Activated T-cell treated with anti-CD3 and anti-CD28 coated beads, Interleukin-2, amount 50 U/mL, for 24 hours (primary cell): ENCODE results near the gene CFB.
"Not testable (repeated sequence)": the region's sequence is repeated elsewhere in the genome, so short reads cannot be mapped to it uniquely, and the experiment has no call there.

Experiments used
- DNase-seq: peaks from one replicate; pipeline ENCODE4 v3.0.0-alpha.2; 2020
- H3K27ac Mint-ChIP-seq: 2 replicates; pipeline ENCODE4 v1.8.0; 2020; ENCODE audit warnings: mild to moderate bottlenecking, mixed read lengths
- H3K27me3 Mint-ChIP-seq: 2 replicates; pipeline ENCODE4 v1.8.0; 2020; ENCODE audit warnings: mixed read lengths
- H3K36me3 Mint-ChIP-seq: 2 replicates; pipeline ENCODE4 v1.8.0; 2020; ENCODE audit warnings: low read depth, mixed read lengths
- H3K4me1 Mint-ChIP-seq: 2 replicates; pipeline ENCODE4 v1.8.0; 2020; ENCODE audit warnings: low read depth, mixed read lengths
- H3K4me3 Mint-ChIP-seq: 2 replicates; pipeline ENCODE4 v1.8.0; 2020; ENCODE audit warnings: mild to moderate bottlenecking, moderate library complexity, mixed read lengths
- H3K9me3 Mint-ChIP-seq: 2 replicates; pipeline ENCODE4 v1.8.0; 2020; ENCODE audit warnings: mixed read lengths

CFB gene

DNA sequence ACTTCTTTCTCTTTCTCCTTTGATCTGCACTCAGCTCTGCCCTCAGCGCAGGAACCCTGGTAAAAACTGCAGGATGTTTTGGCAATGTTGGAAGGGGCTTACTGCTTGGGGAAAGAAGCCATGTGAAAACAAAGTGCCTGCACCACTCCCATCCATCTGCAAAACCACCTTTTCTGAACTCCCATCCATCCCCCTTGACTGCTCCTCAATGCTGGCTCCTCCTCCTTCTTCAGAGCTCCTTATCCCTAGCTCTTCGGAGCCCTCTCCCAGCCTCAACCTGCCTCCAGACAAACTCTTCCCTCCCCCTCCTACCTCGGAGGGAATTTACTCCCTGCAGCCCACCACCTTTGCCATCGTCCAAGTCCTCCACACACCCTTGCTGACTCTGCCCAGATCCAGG is 39.8 kb upstream of the CFB start:
- Mint-ChIP-seq H3K27me3 (peaks cover 9% of the 10 kb centered on the region), H3K36me3 (no peaks in the 10 kb centered on the region), H3K4me3 (no peak overlapping the region), H3K9me3 (no peaks in the 10 kb centered on the region), H3K27ac (no peak overlapping the region), H3K4me1 (peaks cover 31% of the 10 kb centered on the region)
- DNase-seq: no peak

DNA sequence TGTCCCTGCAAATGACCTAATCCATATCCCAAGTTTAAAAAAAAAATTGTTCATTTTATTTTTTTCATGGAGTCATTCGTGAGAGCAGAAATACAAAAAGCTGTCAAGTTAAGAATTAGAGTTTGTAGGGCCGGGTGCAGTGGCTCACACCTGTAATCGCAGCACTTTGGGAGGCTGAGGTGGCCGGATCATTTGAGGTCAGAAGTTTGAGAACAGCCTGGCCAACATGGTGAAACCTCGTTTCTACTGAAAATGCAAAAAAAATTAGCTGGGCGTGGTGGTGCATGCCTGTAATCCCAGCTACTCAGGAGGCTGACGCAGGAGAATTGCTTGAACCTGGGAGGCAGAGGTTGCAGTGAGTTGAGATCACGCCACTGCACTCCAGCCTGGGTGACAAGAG is 39.2 kb upstream of the CFB start:
- not testable (repeated sequence) for H3K4me3 Mint-ChIP-seq, H3K27me3 Mint-ChIP-seq

DNA sequence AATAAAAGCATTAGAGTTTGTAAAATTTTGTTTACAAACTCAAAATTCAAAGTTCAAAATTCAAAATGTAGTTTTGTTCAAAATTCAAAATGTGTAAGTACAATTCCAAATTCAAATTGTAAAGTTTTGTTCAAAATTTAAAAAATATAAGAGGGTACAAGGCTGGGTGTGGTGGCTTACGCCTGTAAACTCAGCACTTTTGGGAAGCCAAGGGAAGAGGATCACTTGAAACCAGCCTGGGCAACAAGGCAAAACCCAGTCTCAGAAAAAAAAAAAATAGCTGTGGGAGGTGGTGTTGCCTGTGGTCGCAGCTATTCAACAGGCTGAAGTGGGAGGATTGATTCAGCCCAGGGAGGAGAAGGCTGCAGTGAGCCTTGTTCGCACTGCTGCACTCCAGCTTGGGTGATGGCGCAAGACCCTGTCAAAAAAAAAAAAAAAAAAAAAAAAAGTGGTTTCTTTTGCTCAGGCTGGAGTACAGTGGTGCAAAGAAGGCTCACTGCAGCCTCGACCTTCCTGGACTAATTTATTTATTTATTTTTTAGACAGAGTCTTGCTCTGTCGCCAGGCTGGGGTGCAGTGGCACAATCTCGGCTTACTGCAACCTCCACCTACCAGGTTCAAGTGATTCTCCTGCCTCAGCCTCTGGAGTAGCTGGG is 38.6 kb upstream of the CFB start:
- Mint-ChIP-seq H3K27me3 (peaks cover 13% of the 10 kb centered on the region), H3K36me3 (no peaks in the 10 kb centered on the region), H3K9me3 (no peaks in the 10 kb centered on the region), H3K4me1 (peaks cover 36% of the 10 kb centered on the region), H3K27ac (no peak overlapping the region), H3K4me3 (no peak overlapping the region)
- no peak for DNase-seq

More for the DNA sequence above, 39.2 kb upstream of the CFB start:
- not testable (repeated sequence) for H3K36me3 Mint-ChIP-seq, DNase-seq, H3K9me3 Mint-ChIP-seq, H3K27ac Mint-ChIP-seq
- H3K4me1 Mint-ChIP-seq: peaks cover 32% of the 10 kb centered on the region

- H3K36me3 Mint-ChIP-seq, H3K27ac Mint-ChIP-seq, H3K9me3 Mint-ChIP-seq, H3K4me3 Mint-ChIP-seq, DNase-seq: not testable (repeated sequence)
- Mint-ChIP-seq H3K4me1 (peaks cover 29% of the 10 kb centered on the region), H3K27me3 (peaks cover 15% of the 10 kb centered on the region)
Observed at GRCh38 chr6:31908255-31908654, 37.6 kb upstream of the CFB start.

- DNase-seq: no peak
- Mint-ChIP-seq H3K4me3 (no peak overlapping the region), H3K9me3 (no peaks in the 10 kb centered on the region), H3K4me1 (peaks cover 29% of the 10 kb centered on the region), H3K27me3 (peaks cover 15% of the 10 kb centered on the region), H3K27ac (no peak overlapping the region), H3K36me3 (no peaks in the 10 kb centered on the region)
Observed at GRCh38 chr6:31908791-31909190, 37.1 kb upstream of the CFB start.

GRCh38 chr6:31909298-31909697 is 36.6 kb upstream of the CFB start:
- not testable (repeated sequence) for H3K4me3 Mint-ChIP-seq, H3K36me3 Mint-ChIP-seq, H3K9me3 Mint-ChIP-seq, DNase-seq, H3K27ac Mint-ChIP-seq
- Mint-ChIP-seq H3K4me1 (peaks cover 29% of the 10 kb centered on the region), H3K27me3 (peaks cover 15% of the 10 kb centered on the region)

- Mint-ChIP-seq H3K4me3 (no peak overlapping the region), H3K9me3 (no peaks in the 10 kb centered on the region), H3K36me3 (no peaks in the 10 kb centered on the region), H3K4me1 (peaks cover 29% of the 10 kb centered on the region), H3K27ac (no peak overlapping the region), H3K27me3 (peaks cover 20% of the 10 kb centered on the region)
- no peak for DNase-seq
Observed at GRCh38 chr6:31911826-31912585, 33.9 kb upstream of the CFB start.

DNA sequence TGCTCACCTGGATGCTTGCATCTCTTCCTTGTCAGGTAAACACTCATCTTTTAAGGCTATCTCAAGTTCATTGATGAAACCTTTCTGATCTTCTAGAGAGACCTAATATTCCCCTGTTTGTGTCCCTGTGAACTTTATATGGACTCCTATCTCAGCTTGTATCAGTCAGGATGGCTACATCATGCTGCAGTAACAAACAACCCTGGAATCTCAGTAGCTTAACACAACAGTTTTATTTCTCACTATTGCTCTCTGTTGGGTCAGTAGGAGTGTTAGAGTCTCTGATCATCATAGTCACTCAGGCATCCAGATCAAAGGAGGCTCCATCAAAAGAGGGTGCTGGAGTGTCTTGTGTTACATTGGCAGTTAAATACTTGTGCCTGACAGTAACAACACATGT is 30.5 kb upstream of the CFB start:
- H3K4me1 Mint-ChIP-seq: peaks cover 11% of the 10 kb centered on the region
- H3K27ac Mint-ChIP-seq: no peak overlapping the region
- no peaks in the 10 kb centered on the region for H3K9me3 Mint-ChIP-seq
- H3K27me3 Mint-ChIP-seq: peaks cover 17% of the 10 kb centered on the region
- H3K36me3 Mint-ChIP-seq: no peaks in the 10 kb centered on the region
- no peak for DNase-seq
- no peak overlapping the region for H3K4me3 Mint-ChIP-seq

GRCh38 chr6:31915756-31916155 is 30.1 kb upstream of the CFB start:
- no peak for DNase-seq
- peaks cover 9% of the 10 kb centered on the region for H3K4me1 Mint-ChIP-seq
- H3K36me3 Mint-ChIP-seq: no peaks in the 10 kb centered on the region
- H3K27ac Mint-ChIP-seq: no peak overlapping the region
- H3K9me3 Mint-ChIP-seq: no peaks in the 10 kb centered on the region
- no peak overlapping the region for H3K4me3 Mint-ChIP-seq
- peaks cover 17% of the 10 kb centered on the region for H3K27me3 Mint-ChIP-seq

- Mint-ChIP-seq H3K4me3 (no peak overlapping the region), H3K4me1 (no peaks in the 10 kb centered on the region), H3K36me3 (no peaks in the 10 kb centered on the region), H3K27me3 (peaks cover 12% of the 10 kb centered on the region), H3K9me3 (no peaks in the 10 kb centered on the region), H3K27ac (no peak overlapping the region)
- DNase-seq: no peak
Observed at GRCh38 chr6:31918069-31918720, 27.7 kb upstream of the CFB start.

DNA sequence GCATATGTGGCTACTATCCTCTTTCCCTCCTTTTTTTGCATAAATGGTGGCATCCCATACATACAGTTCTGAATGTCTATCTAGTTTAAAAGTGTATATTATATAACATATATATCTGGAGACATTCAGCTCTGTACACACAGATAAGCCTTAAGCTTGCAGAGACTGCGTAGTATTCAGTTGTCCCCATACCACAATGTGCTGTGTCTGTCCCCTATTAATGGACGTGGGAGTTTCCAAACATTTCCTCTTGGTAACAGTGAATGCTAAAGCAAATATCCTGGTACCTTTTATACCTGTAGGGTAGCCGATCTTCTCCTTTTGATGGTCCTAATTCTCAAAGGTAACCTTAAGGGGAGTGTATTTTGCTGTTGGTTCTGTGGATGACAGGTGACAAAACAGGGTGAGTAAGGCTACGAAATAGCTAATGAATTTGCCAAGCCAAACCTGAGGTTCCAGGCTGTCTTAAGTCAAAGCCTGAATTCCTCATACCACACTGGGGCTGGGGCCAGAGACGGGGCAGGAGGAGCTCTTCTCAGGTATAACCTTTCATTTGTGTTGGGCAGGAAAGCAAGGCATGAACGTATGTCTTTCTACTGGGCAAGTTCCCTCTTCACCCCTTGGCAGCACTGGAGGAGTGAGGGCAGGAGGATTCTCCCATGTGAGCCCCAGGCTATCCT is 26.1 kb upstream of the CFB start:
- H3K27ac Mint-ChIP-seq: no peak overlapping the region
- peaks cover 12% of the 10 kb centered on the region for H3K27me3 Mint-ChIP-seq
- no peak overlapping the region for H3K4me3 Mint-ChIP-seq
- H3K9me3 Mint-ChIP-seq: no peaks in the 10 kb centered on the region
- DNase-seq: no peak
- H3K36me3 Mint-ChIP-seq: no peaks in the 10 kb centered on the region
- H3K4me1 Mint-ChIP-seq: no peaks in the 10 kb centered on the region

GRCh38 chr6:31920811-31921210 is 25.1 kb upstream of the CFB start:
- no peak overlapping the region for H3K27ac Mint-ChIP-seq
- no peaks in the 10 kb centered on the region for H3K4me1 Mint-ChIP-seq
- H3K4me3 Mint-ChIP-seq: no peak overlapping the region
- peaks cover 3% of the 10 kb centered on the region for H3K27me3 Mint-ChIP-seq
- no peaks in the 10 kb centered on the region for H3K9me3 Mint-ChIP-seq
- DNase-seq: no peak
- H3K36me3 Mint-ChIP-seq: no peaks in the 10 kb centered on the region

- no peaks in the 10 kb centered on the region for H3K36me3 Mint-ChIP-seq
- H3K4me3 Mint-ChIP-seq: no peak overlapping the region
- no peak overlapping the region for H3K27ac Mint-ChIP-seq
- no peak for DNase-seq
- no peaks in the 10 kb centered on the region for H3K9me3 Mint-ChIP-seq
- no peaks in the 10 kb centered on the region for H3K4me1 Mint-ChIP-seq
- no peaks in the 10 kb centered on the region for H3K27me3 Mint-ChIP-seq
Observed at GRCh38 chr6:31922942-31923341, 23.0 kb upstream of the CFB start.

GRCh38 chr6:31927242-31927862 is 18.5 kb upstream of the CFB start, which contains the start of gene C2:
C2 (plus strand) TSS chr6:31927717; CDS start chr6:31927753, 36 bp downstream.
- Mint-ChIP-seq H3K4me1 (no peaks in the 10 kb centered on the region), H3K27me3 (no peaks in the 10 kb centered on the region), H3K27ac (no peak within 1 kb of the TSS), H3K4me3 (no peak within 1 kb of the TSS), H3K36me3 (no peaks in the 10 kb centered on the region), H3K9me3 (no peaks in the 10 kb centered on the region)
- no peak for DNase-seq
